ENCODE data around the gene OSTN.

Gene OSTN

GRCh38 chr3:191314109-191314728 is 115.2 kb downstream of the OSTN start:
- no peak for DNase-seq

Measured in stimulated activated CD4-positive, alpha-beta T cell treated with anti-CD3 and anti-CD28 coated beads, Interleukin-12 subunit alpha, Interleukin-12 subunit beta, amount 100 ng/mL, for 4 hours (primary cell).